ENCODE measurements around the gene CDH16.
"Not testable (repeated sequence)": the region's sequence is repeated elsewhere in the genome, so short reads cannot be mapped to it uniquely, and the experiment has no call there.

The CDH16 gene

GRCh38 chr16:66910175-66910940 is 8.3 kb downstream of the CDH16 start:
- no peak for DNase-seq

- no peak for DNase-seq
Observed at GRCh38 chr16:66908762-66909559, 9.7 kb downstream of the CDH16 start.

GRCh38 chr16:66908116-66908515 is 10.6 kb downstream of the CDH16 start:
- DNase-seq: no peak

- no peak for DNase-seq
Observed at GRCh38 chr16:66906916-66907836, 11.5 kb downstream of the CDH16 start.

- no peak for DNase-seq
Observed at GRCh38 chr16:66905633-66906539, 12.8 kb downstream of the CDH16 start.

- DNase-seq: no peak
Observed at GRCh38 chr16:66904846-66905632, 13.6 kb downstream of the CDH16 start.

GRCh38 chr16:66904428-66904845 is 14.2 kb downstream of the CDH16 start:
- DNase-seq: no peak

- DNase-seq: no peak
Observed at GRCh38 chr16:66903544-66904427, 14.9 kb downstream of the CDH16 start.

- no peak for DNase-seq
Observed at GRCh38 chr16:66902648-66903543, 15.8 kb downstream of the CDH16 start.

- DNase-seq: no peak
Observed at GRCh38 chr16:66901626-66902025, 17.1 kb downstream of the CDH16 start.

GRCh38 chr16:66900721-66901441 is 17.8 kb downstream of the CDH16 start:
- DNase-seq: no peak

GRCh38 chr16:66899945-66900710 is 18.6 kb downstream of the CDH16 start:
- peak; percentile 62 for DNase-seq

GRCh38 chr16:66899310-66899944 is 19.3 kb downstream of the CDH16 start:
- DNase-seq: peak; percentile 64

- DNase-seq: no peak
Observed at GRCh38 chr16:66898933-66899309, 19.8 kb downstream of the CDH16 start.

- peak; percentile 25 for DNase-seq
Observed at GRCh38 chr16:66898207-66898606, 20.5 kb downstream of the CDH16 start.

- not testable (repeated sequence) for DNase-seq
Observed at GRCh38 chr16:66896682-66897081, 22.0 kb downstream of the CDH16 start.

GRCh38 chr16:66895999-66896398 is 22.7 kb downstream of the CDH16 start:
- no peak for DNase-seq
